ENCODE measurements around the gene JMJD6.

The JMJD6 gene

GRCh38 chr17:76718516-76718915 is 7.9 kb downstream of the JMJD6 start:
- no peak for ATAC-seq

GRCh38 chr17:76716839-76717215 is 9.6 kb downstream of the JMJD6 start:
- ATAC-seq, result peak; percentile 61
- no peak for TF ChIP-seq ARNTL (CRISPR knock-in tag; IDR thresholded peaks at IDR 0.05; ENCODE audit: borderline replicate concordance, low read depth)
- TF ChIP-seq SNAI2 (CRISPR knock-in tag; IDR thresholded peaks at IDR 0.05), result no peak
- TF ChIP-seq, protein P1, sequence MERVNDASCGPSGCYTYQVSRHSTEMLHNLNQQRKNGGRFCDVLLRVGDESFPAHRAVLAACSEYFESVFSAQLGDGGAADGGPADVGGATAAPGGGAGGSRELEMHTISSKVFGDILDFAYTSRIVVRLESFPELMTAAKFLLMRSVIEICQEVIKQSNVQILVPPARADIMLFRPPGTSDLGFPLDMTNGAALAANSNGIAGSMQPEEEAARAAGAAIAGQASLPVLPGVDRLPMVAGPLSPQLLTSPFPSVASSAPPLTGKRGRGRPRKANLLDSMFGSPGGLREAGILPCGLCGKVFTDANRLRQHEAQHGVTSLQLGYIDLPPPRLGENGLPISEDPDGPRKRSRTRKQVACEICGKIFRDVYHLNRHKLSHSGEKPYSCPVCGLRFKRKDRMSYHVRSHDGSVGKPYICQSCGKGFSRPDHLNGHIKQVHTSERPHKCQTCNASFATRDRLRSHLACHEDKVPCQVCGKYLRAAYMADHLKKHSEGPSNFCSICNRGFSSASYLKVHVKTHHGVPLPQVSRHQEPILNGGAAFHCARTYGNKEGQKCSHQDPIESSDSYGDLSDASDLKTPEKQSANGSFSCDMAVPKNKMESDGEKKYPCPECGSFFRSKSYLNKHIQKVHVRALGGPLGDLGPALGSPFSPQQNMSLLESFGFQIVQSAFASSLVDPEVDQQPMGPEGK (CRISPR knock-in tag; IDR thresholded peaks at IDR 0.05; ENCODE audit: borderline replicate concordance), result no peak
- no peak for TF ChIP-seq CSDC2 (CRISPR knock-in tag; IDR thresholded peaks at IDR 0.05)

More at GRCh38 chr17:76718516-76718915, 7.9 kb downstream of the JMJD6 start:
- TF ChIP-seq, protein P2, sequence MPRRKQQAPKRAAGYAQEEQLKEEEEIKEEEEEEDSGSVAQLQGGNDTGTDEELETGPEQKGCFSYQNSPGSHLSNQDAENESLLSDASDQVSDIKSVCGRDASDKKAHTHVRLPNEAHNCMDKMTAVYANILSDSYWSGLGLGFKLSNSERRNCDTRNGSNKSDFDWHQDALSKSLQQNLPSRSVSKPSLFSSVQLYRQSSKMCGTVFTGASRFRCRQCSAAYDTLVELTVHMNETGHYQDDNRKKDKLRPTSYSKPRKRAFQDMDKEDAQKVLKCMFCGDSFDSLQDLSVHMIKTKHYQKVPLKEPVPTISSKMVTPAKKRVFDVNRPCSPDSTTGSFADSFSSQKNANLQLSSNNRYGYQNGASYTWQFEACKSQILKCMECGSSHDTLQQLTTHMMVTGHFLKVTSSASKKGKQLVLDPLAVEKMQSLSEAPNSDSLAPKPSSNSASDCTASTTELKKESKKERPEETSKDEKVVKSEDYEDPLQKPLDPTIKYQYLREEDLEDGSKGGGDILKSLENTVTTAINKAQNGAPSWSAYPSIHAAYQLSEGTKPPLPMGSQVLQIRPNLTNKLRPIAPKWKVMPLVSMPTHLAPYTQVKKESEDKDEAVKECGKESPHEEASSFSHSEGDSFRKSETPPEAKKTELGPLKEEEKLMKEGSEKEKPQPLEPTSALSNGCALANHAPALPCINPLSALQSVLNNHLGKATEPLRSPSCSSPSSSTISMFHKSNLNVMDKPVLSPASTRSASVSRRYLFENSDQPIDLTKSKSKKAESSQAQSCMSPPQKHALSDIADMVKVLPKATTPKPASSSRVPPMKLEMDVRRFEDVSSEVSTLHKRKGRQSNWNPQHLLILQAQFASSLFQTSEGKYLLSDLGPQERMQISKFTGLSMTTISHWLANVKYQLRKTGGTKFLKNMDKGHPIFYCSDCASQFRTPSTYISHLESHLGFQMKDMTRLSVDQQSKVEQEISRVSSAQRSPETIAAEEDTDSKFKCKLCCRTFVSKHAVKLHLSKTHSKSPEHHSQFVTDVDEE (CRISPR knock-in tag; IDR thresholded peaks at IDR 0.05), result no peak

- TF ChIP-seq TOX (CRISPR knock-in tag; IDR thresholded peaks at IDR 0.05; ENCODE audit: borderline replicate concordance) (peak; percentile 87; the same call in 1 of the 2 replicates), GLIS3 (CRISPR knock-in tag; IDR thresholded peaks at IDR 0.05) (no peak), TCF4 (CRISPR knock-in tag; IDR thresholded peaks at IDR 0.05; ENCODE audit: borderline replicate concordance) (no peak), OSR1 (CRISPR knock-in tag; IDR thresholded peaks at IDR 0.05) (no peak), ZNF70 (CRISPR knock-in tag; IDR thresholded peaks at IDR 0.05) (no peak), PPARA (CRISPR knock-in tag; IDR thresholded peaks at IDR 0.05; ENCODE audit: borderline replicate concordance) (no peak)
- TF ChIP-seq, protein P2 (CRISPR knock-in tag; IDR thresholded peaks at IDR 0.05), result no peak
- TF ChIP-seq, protein P1 (CRISPR knock-in tag; IDR thresholded peaks at IDR 0.05; ENCODE audit: borderline replicate concordance), result 0 out of 2 replicates have a peak, but pooled peaks have one; percentile 15
- ATAC-seq, result peak; percentile 71
Measured at GRCh38 chr17:76716146-76716838, 10.1 kb downstream of the JMJD6 start.

- no peak for ATAC-seq
- no peak for TF ChIP-seq ISL1 (CRISPR knock-in tag; IDR thresholded peaks at IDR 0.05)
Measured at GRCh38 chr17:76715496-76715830, 10.9 kb downstream of the JMJD6 start.

GRCh38 chr17:76714822-76715495 is 11.4 kb downstream of the JMJD6 start:
- ATAC-seq, result peak; percentile 24; the same call in 2 of the 3 replicates
- no peak for TF ChIP-seq ESRRG (CRISPR knock-in tag; IDR thresholded peaks at IDR 0.05)
- TF ChIP-seq OSR1 (CRISPR knock-in tag; IDR thresholded peaks at IDR 0.05), result no peak
- TF ChIP-seq ZFP3 (CRISPR knock-in tag; IDR thresholded peaks at IDR 0.05), result no peak
- TF ChIP-seq RARB (CRISPR knock-in tag; IDR thresholded peaks at IDR 0.05), result no peak
- no peak for TF ChIP-seq PPARA (CRISPR knock-in tag; IDR thresholded peaks at IDR 0.05; ENCODE audit: borderline replicate concordance)
- no peak for TF ChIP-seq ZNF70 (CRISPR knock-in tag; IDR thresholded peaks at IDR 0.05)
- no peak for TF ChIP-seq CSDC2 (CRISPR knock-in tag; IDR thresholded peaks at IDR 0.05)
- TF ChIP-seq CSRNP3 (CRISPR knock-in tag; IDR thresholded peaks at IDR 0.05), result no peak
- no peak for TF ChIP-seq ZC3H10 (CRISPR knock-in tag; IDR thresholded peaks at IDR 0.05)
- no peak for TF ChIP-seq TOX (CRISPR knock-in tag; IDR thresholded peaks at IDR 0.05; ENCODE audit: borderline replicate concordance)

All from SK-N-SH treated with all-trans-retinoic acid at 6 μM for 48 hours (cell line).